GM12878 (cell line): ENCODE measurements around the gene AQP11. TPM values are rescaled to one million over a fixed set of nuclear protein-coding genes. Genes with fewer than 3 reads are reported as not detected.

Experiments
- BACH1 ChIP-seq: fragments of 450-650 bp; IDR thresholded peaks from 2 replicates; pipeline ENCODE4 v1.6.1; 2017; ENCODE audit warnings: mild to moderate bottlenecking, borderline replicate concordance
- BCL11A ChIP-seq: IDR thresholded peaks from 2 replicates; pipeline ENCODE4 v1.6.1; 2011; ENCODE audit warnings: low read depth, low read length
- BMI1 ChIP-seq: fragments of 450-650 bp; IDR thresholded peaks from 2 replicates; pipeline ENCODE4 v1.6.1; 2016; ENCODE audit warnings: mild to moderate bottlenecking, moderate library complexity, borderline replicate concordance
- CBFB ChIP-seq: IDR thresholded peaks from 2 replicates; pipeline ENCODE4 v1.6.1; 2016; ENCODE audit warnings: antibody characterized with exemption, low read depth
- DPF2 ChIP-seq: fragments of 450-650 bp; IDR thresholded peaks from 2 replicates; pipeline ENCODE4 v1.6.1; 2017; ENCODE audit warnings: mild to moderate bottlenecking
- EGR1 ChIP-seq, 2 experiments: IDR thresholded peaks; 1 replicate in 1 of 2; 2 replicates in 1 of 2; pipeline ENCODE4 v1.6.1; 2011 to 2012; ENCODE audit warnings: low read depth in 2 of 2, low read length in 2 of 2, borderline replicate concordance in 1 of 2, mild to moderate bottlenecking in 1 of 2, moderate library complexity in 1 of 2
- EP300 ChIP-seq, 2 experiments: fragments of 150-350 bp in 1 of 2; IDR thresholded peaks; 2 replicates each; pipeline ENCODE4 v1.6.1; 2011 to 2012; ENCODE audit warnings: low read depth in 2 of 2, low read length in 2 of 2, borderline replicate concordance in 1 of 2, improper control_type of control experiment in 1 of 2, inconsistent platforms in 1 of 2; ENCODE audit not compliant: control insufficient read depth in 1 of 2
- GABPA ChIP-seq: IDR thresholded peaks from 2 replicates; pipeline ENCODE4 v1.6.1; 2014; ENCODE audit warnings: antibody characterized with exemption, low read depth, mild to moderate bottlenecking, inconsistent platforms
- HCFC1 ChIP-seq: fragments of 150-350 bp; IDR thresholded peaks from 2 replicates; pipeline ENCODE4 v1.6.1; 2014; ENCODE audit warnings: low read length
- MLLT1 ChIP-seq: fragments of 450-650 bp; IDR thresholded peaks from 2 replicates; pipeline ENCODE4 v1.6.1; 2016; ENCODE audit warnings: mild to moderate bottlenecking
- MTA2 ChIP-seq: fragments of 450-650 bp; IDR thresholded peaks from 2 replicates; pipeline ENCODE4 v1.6.1; 2016; ENCODE audit warnings: low read depth, mild to moderate bottlenecking, moderate library complexity
- MXI1 ChIP-seq: fragments of 150-350 bp; IDR thresholded peaks from 2 replicates; pipeline ENCODE4 v1.6.1; 2011; ENCODE audit warnings: low read depth, mild to moderate bottlenecking, inconsistent platforms, low read length, improper control_type of control experiment
- NFIC ChIP-seq: IDR thresholded peaks from 2 replicates; pipeline ENCODE4 v1.6.1; 2012; ENCODE audit warnings: low read depth, mild to moderate bottlenecking, inconsistent platforms, low read length, moderate library complexity
- NKRF ChIP-seq: fragments of 450-650 bp; conservative IDR thresholded peaks from 2 replicates; pipeline ENCODE4 v1.6.1; 2017; ENCODE audit warnings: mild to moderate bottlenecking, moderate library complexity
- PML ChIP-seq: IDR thresholded peaks from 2 replicates; pipeline ENCODE4 v1.6.1; 2012; ENCODE audit warnings: low read length, inconsistent platforms
- POU2F2 ChIP-seq: IDR thresholded peaks from 3 replicates; pipeline ENCODE4 v1.6.1; 2011; ENCODE audit warnings: low read depth, mild to moderate bottlenecking, low read length, borderline replicate concordance
- SIN3A ChIP-seq: IDR thresholded peaks from 2 replicates; pipeline ENCODE4 v1.6.1; 2012; ENCODE audit warnings: low read depth, low read length, improper control_type of control experiment
- SIX5 ChIP-seq: IDR thresholded peaks from 2 replicates; pipeline ENCODE4 v1.6.1; 2011; ENCODE audit warnings: mild to moderate bottlenecking, low read depth, low read length, moderate library complexity; ENCODE audit not compliant: severe bottlenecking
- SPI1 ChIP-seq: IDR thresholded peaks from 2 replicates; pipeline ENCODE4 v1.6.1; 2011; ENCODE audit warnings: low read depth, mild to moderate bottlenecking, low read length, moderate library complexity, borderline replicate concordance; ENCODE audit not compliant: insufficient read depth
- TAF1 ChIP-seq: IDR thresholded peaks from 2 replicates; pipeline ENCODE4 v1.6.1; 2011; ENCODE audit warnings: mild to moderate bottlenecking, low read depth, low read length, borderline replicate concordance
- YY1 ChIP-seq: IDR thresholded peaks from 2 replicates; pipeline ENCODE4 v1.6.1; 2011; ENCODE audit warnings: low read depth, mild to moderate bottlenecking, low read length
- ZBTB4 ChIP-seq: fragments of 450-650 bp; formaldehyde crosslinking; IDR thresholded peaks from 2 replicates; pipeline ENCODE4 v1.4.0; 2022; ENCODE audit warnings: mild to moderate bottlenecking, moderate library complexity
- ZNF274 ChIP-seq: IDR thresholded peaks from one replicate; pipeline ENCODE4 v1.8.0; 2011; ENCODE audit not compliant: insufficient read length, insufficient read depth
- ZNF622 ChIP-seq: fragments of 450-650 bp; IDR thresholded peaks from 2 replicates; pipeline ENCODE4 v1.6.1; 2017; ENCODE audit warnings: mild to moderate bottlenecking, inconsistent platforms
- polyA plus RNA-seq, 11 experiments: library from polyadenylated mRNA; depleted of rRNA in 4 of 11; unstranded in 6 of 11; stranded (reverse) in 5 of 11; fragments of >200 nt; fragmentation: Nextera tagmentation in 4 of 11; fragmentation: Illumina TruSeq in 1 of 11; extraction: Ambion mirVana in 4 of 11; extraction: Trizol in 1 of 11; gene quantifications; 1 replicate in 1 of 11; 2 replicates in 10 of 11; pipeline versions ENCODE4 v1.2.1 to v1.2.3, GENCODE V29; 2011 to 2016; ENCODE audit warnings: inconsistent platforms in 2 of 11, missing spikeins in 2 of 11, low read depth in 1 of 11
- total RNA-seq, 4 experiments: library from RNA; depleted of rRNA in 3 of 4; stranded (reverse); fragments of >200 nt in 3 of 4; fragmentation: Illumina TruSeq in 1 of 4; extraction: Trizol in 1 of 4; gene quantifications; 2 replicates each; pipeline versions ENCODE4 v1.2.1 to v1.2.3, GENCODE V29; 2013 to 2021

The AQP11 gene
- total and polyA plus RNA-seq, 10 of the 15 experiments (the other 5 are each of a cell fraction or from before 2014, with no cell fraction given), result 0.14 to 2.1 (median 0.54) TPM

- TF ChIP-seq TAF1, result peak; percentile 96
- peak; percentile 89 for TF ChIP-seq MTA2
- TF ChIP-seq DPF2, result peak; percentile 62; the same call in 1 of the 2 replicates
- TF ChIP-seq BCL11A, result no peak
- peak; percentile 76 for TF ChIP-seq MLLT1
- TF ChIP-seq ZNF622, result no peak
- TF ChIP-seq NFIC, result peak; percentile 42; the same call in 1 of the 2 replicates
- peak; percentile 79 for TF ChIP-seq HCFC1
- no peak for TF ChIP-seq ZNF274
- peak in 1 of 2 experiments; percentile 49; a peak in 1 of 4 replicates for TF ChIP-seq EP300 (IDR thresholded peaks at IDR 0.05; ENCODE audit: borderline replicate concordance in 1 of 2, control insufficient read depth in 1 of 2, low read depth in 2 of 2, low read length in 2 of 2)
- TF ChIP-seq ZBTB4, result no peak
- peak; percentile 97 for TF ChIP-seq MXI1
- TF ChIP-seq BMI1, result no peak
- TF ChIP-seq SPI1, result peak; percentile 7; the same call in 1 of the 2 replicates
- TF ChIP-seq YY1, result peak; percentile 85
- TF ChIP-seq EGR1 (IDR thresholded peaks at IDR 0.05; ENCODE audit: borderline replicate concordance in 1 of 2, low read depth in 2 of 2, low read length in 2 of 2), result peak in 1 of 2 experiments; percentile 64; a peak in 1 of 3 replicates
- TF ChIP-seq BACH1, result peak; percentile 37; the same call in 1 of the 2 replicates
- peak; percentile 22; the same call in 1 of the 3 replicates for TF ChIP-seq POU2F2
- TF ChIP-seq SIX5, result peak; percentile 55
- TF ChIP-seq NKRF, result peak; percentile 90
- peak; percentile 99 for TF ChIP-seq GABPA
- peak; percentile 89 for TF ChIP-seq SIN3A
- peak; percentile 86 for TF ChIP-seq CBFB
- TF ChIP-seq PML, result peak; percentile 96
These were observed 47.8 kb downstream of the AQP11 start, which contains the start of gene CLNS1A (continued) for GRCh38 chr11:77637345-77638165.
